ENCODE measurements around the gene EPHA5.

EPHA5 gene

DNA sequence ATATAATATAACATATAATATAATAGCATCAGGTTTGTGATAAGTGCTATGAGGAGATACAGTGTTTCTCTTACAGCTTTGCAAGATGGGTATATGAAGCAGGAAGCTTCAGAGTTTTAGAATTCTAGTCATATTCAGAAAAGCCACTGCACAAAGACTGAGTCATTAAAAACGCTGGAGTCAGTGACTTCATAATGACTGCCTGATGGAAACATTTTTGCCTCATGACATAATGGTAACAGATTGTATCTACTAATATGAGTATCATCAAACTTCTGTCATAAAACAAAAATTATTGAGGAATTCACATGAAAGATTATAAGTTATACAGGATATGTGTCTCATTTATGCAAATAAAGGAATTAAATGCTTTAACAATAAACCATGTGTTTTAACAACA is 46.8 kb downstream of the EPHA5 start:
- no peak for DNase-seq

DNA sequence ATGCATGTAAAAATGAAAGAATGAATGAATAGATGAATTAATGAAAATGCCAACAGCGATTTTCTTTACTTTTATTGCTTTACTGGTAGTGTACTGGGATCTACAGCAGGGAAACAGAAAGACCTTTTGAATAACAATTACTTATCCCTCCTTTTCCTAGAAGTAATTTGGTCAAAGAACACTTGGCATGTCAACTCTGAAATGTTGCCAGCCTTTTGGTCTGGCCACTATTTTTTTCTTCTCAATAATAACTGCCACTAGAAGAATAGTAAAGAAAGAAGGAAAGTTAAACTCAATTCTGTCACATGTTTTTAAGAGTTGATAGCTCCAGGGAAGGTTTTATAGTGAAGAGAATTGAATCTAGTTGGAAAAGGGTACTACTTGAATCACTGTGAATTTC is 52.9 kb downstream of the EPHA5 start:
- DNase-seq: no peak

GRCh38 chr4:65604515-65604914 is 65.8 kb downstream of the EPHA5 start:
- no peak for DNase-seq

DNA sequence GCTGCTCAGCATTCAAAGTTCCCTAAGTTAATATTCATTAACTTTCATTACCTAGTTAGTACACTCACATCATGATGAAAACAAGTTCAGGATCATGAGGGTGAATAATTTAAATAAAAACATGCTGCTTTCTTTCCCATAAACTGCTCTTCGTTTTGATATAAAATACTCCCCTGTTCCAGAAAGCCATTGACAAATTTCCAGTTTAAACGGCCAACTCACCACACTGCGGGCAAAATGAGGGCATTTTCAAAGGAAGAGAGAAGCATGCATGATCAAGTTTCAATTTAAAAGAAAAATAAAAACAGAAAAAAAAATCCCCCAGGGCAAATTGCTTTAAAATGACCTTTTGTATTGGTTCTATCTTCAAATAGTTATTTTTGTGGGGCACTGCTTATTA is 69.6 kb downstream of the EPHA5 start:
- no peak for DNase-seq

DNA sequence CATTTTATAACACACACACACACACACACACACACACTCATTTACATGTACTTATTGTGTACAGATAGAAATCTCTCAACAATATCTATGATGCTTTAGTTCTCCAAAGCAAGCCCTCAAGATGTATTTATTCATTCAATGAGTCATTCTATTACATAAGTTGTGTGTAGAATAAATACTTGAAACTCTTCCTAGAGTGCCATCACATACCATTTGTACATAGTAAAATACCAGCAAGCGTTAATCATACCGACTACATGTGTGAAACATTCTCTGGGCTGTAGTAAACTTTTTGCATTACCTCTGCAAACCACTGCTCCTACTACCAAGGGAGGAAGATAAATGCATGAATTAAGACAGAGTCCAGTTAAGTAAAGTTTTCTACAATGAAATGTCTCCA is 70.9 kb downstream of the EPHA5 start:
- no peak for DNase-seq

DNA sequence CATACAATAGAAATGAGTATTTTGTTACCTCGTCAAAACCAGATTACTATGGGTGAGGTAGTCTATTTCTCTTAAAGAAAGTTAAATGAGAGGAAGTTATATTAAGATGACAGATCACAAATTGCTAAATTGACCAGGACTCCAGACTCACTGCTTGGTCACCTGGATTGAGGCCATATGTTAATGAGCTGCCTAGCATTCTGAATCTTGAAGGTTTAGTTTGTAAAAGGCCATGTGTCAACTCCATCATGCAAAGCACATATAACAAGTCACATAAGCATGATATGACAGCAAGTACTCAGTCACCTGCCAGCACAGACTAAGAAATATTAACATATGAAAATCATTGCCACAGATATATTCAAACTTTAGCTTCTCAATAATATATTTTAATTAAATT is 72.6 kb downstream of the EPHA5 start:
- DNase-seq: no peak

GRCh38 chr4:65592089-65592488 is 78.2 kb downstream of the EPHA5 start:
- DNase-seq: no peak

DNA sequence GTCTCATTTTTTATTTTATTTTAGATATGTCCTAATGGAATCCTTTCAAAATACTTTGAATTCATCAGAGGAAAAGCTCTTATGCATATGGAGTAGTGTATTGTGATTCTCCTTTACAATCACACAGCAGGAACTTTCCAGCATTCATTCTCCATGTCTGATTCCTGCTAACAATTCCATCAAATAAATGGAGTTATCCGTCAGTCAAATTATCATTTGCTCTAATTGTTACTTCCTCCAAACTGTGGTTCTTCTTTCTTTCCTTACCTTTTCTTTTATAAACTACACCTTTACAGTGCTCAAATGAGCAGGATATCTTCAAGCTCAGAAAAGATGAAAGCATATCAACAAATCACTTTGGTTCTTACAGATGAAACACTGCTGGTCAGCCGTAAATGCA is 80.4 kb downstream of the EPHA5 start:
- DNase-seq: no peak

DNA sequence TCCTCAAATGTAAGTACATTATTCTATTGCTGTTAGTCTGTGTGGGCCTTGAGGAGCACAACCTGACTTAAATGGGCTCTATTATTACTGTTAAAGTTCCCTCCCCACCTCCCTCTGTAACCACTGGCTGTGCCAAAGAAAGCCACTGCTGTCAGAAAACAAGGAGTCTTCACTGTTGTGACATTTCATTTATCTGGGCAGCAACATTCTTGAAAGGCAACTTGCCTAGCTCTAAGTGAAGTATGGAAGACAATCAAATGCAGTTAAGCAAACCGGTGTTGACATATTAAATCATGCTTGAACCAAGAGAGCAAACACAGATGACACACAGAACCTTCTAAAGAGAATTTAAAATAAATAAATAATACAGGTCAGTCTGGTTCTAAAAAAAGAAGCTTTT is 81.0 kb downstream of the EPHA5 start:
- no peak for DNase-seq

GRCh38 chr4:65580551-65580950 is 89.7 kb downstream of the EPHA5 start:
- DNase-seq: no peak

- DNase-seq: no peak
These were observed 103.8 kb downstream of the EPHA5 start for GRCh38 chr4:65566473-65566872.

- no peak for DNase-seq
These were observed 109.1 kb downstream of the EPHA5 start for GRCh38 chr4:65561164-65561563.

DNA sequence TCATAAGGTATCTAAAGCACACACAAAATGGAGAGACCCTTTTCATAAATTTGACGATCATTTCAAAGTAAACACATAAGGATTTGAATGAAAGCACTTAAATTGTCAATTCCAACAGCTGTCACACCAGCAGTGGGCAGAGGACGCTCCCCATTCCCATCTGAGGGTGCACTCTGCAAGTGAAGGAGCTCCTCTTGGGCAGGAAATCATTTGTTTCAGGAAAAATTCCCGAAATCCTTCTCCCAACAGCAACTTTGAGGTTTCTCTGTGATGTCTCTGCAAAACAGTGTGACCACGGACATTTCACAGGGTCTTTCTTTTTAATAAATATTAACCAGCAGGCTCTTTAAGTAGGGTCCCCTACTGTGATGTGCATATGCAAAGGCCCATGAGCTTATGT is 111.0 kb downstream of the EPHA5 start:
- DNase-seq: no peak

DNA sequence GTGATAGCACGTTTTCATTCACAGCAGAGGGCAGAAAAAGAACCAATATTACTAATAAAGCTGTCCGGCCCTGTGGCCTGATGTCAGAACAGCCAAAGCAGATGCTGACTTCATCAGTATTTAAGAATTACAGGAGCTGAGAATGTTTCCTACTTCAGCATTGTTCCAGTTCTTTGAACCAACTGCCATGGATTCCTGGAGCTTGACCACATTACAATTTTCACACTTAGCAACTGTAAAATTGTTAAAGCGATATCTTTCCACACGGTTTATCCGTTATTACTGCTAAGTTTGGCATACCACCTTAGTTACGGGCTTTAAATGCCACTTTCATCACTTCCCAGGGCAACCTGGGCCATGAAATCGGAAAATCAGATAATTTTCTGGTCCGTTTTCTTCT is 118.2 kb downstream of the EPHA5 start:
- no peak for DNase-seq

GRCh38 chr4:65550500-65550899 is 119.8 kb downstream of the EPHA5 start:
- no peak for DNase-seq

- DNase-seq: no peak
These were observed 123.3 kb downstream of the EPHA5 start for GRCh38 chr4:65546882-65547416.

DNA sequence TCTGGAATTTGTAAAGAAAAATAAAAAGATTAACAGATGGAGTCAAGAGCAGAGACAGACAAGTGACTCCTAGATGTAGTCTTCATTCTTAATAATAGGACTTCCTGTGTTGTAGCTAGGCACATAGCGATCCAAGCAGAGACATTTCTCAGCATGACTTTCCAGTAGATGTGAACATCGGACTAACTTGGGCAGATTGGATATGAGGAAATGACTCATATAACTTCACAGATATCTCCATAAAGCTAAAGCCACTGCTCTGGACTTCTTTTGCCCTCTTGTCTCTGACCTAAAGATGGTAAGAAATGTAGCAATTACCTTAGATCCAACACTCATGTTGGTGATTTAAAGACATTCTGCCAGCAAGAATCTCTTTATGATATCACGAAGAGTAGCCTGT is 131.7 kb downstream of the EPHA5 start:
- no peak for DNase-seq

GRCh38 chr4:65535113-65535512 is 135.2 kb downstream of the EPHA5 start:
- no peak for DNase-seq

DNA sequence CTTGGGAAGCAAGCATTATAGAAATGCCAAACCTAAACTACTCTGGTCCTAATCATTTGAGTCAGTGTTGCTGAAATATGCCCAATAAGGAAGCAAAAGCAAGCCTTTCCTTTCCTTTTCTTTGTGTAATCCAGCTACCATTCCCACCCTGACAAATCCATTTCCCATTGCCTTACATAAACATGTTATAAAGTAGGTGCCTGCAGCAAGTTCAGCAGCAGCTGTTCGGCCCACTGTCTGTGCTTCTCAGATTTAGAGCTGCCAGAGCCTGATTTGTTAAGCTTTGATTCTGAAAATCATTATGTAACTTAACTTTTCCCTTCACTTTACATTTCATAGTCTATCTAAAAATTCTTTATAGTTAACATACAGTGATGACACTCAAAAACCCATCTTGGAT is 148.6 kb downstream of the EPHA5 start:
- DNase-seq: no peak

- DNase-seq: no peak
These were observed 154.6 kb downstream of the EPHA5 start for GRCh38 chr4:65515646-65516045.

DNA sequence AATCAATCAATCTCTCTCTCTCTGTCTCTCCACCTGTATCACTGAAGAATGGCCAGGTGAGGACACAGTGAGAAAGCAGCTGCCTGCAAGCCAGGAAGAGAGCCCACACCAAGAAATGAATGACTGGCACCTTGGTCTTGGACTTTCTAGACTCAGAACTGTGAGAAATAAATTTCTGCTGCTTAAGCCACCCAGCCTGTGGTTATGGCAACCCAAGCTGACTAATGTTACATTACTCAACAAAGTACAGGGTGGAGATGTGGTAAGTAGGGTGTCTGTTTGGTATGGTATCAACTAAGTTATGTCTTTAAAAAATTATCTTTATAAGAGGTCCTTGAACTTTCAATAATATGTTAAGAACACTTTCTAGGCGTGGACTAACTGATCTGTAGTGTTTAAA is 159.3 kb downstream of the EPHA5 start:
- no peak for DNase-seq

DNA sequence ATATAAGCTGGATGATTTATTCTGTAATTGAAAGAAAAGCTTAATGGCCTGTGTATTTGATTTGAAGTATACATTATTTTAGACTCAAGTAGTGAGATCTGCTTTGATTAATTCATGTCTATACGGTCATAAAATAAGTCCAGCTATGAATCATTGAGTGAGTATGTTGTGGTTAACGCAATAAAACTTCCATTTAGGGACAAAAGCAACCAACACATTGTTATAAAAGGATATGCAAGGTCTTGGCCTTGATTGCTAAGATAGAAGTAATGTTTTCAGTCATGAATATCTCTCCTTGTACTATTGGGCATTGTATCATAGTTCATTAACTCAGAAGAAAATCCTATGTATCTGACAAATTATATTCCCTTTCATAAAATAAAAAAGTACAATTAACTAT is 162.1 kb downstream of the EPHA5 start:
- no peak for DNase-seq

DNA sequence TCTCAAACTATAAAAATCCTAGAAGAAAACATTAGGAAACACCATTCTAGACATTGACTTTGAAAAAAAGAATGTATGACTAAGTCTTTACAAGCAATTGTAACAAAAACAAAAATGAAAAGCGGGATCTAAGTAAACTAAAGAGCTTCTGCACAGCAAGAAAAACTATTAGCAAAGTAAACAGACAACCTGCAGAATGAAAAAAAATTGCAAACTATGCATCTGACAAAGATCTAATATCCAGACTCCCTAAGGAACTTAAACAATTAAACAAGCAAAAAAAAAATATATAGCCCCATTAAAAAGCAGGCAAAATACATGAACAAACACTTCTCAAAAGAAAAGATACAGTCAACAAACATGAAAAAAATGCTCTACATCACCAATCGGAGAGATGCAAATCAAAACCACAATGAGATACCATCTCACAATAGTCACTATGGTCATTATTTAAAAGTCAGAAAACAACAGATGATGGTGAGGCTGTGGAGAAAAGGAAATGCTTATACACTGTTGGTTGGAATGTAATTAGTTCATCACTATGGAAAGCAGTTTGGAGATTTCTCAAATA is 168.1 kb downstream of the EPHA5 start:
- DNase-seq: no peak

GRCh38 chr4:65498606-65499005 is 171.7 kb downstream of the EPHA5 start:
- DNase-seq: no peak

- no peak for DNase-seq
These were observed 174.8 kb downstream of the EPHA5 start for GRCh38 chr4:65495439-65495838.

- no peak for DNase-seq
These were observed 187.9 kb downstream of the EPHA5 start for GRCh38 chr4:65482410-65482809.

Data from activated CD4-positive, alpha-beta T cell treated with anti-CD3 and anti-CD28 coated beads, Interleukin-2, amount 50 U/mL, for 1 hour (primary cell).